ENCODE measurements around the gene ASB3. TPM values are rescaled to one million over a fixed set of nuclear protein-coding genes. Genes with fewer than 3 reads are reported as not detected.
A peak's percentile ranks its signal among the peaks of the same experiment; 100 is the strongest.

ASB3 gene
- polyA plus RNA-seq, 1 donor (not counting 4 experiments of a cell fraction or from before 2014, with no cell fraction given), result 16.6 TPM

DNA sequence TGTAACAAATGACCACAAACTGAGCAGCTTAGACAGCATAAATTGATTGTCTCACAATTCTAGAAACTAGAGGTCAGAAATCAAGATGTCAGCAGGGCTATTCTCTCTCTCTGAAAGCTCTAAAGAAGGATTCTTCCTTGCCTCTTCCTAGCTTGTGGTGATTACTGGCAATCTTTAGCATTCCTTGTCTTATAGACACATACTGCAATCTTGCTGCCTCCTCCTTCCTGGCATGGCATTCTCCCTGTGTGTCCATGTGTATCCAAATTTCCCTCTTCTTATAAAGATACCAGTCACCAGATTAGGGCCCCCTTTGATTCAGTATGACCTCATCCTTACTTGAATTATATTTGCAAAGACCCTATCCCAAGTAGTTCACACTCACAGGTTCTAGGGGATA is 2.3 kb downstream of the ASB3 start:
- dilution Hi-C loops (cut with MboI; ENCODE audit: extremely low pct_ligation_motif_present, low sequenced_read_pairs), result no loop called here
- no peak for FAIRE-seq
- H3K4me2 ChIP-seq (ENCODE audit: control insufficient read depth, extremely low read depth, insufficient read depth, low read depth, low read length), result peak overlapping the region; percentile 95

DNA sequence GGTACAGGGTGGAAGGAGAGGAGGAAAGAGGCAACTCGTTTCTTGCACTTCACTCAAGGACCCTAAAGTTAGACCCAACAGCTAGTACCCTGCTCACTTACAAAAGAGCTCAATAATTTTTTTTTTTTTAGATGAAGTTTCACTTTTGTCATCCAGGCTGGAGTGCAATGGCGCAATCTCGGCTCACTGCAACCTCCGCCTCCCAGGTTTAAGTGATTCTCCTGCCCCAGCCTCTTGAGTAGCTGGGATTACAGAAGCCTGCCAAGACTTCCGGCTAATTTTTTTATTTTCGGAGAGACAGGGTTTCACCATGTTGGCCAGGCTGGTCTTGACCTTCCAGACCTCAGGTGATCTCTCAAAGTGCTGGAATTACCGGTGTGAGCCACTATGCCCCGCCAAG is 4.1 kb downstream of the ASB3 start:
- Histone ChIP-seq H3K4me2 (ENCODE audit: control insufficient read depth, extremely low read depth, insufficient read depth, low read depth, low read length) (no peak overlapping the region), H3K27ac (ENCODE audit: control insufficient read depth, insufficient read depth, low read length) (no peak overlapping the region), H3K9ac (ENCODE audit: control insufficient read depth, extremely low read depth, insufficient read depth, low read length) (no peak overlapping the region), H3K36me3 (ENCODE audit: control insufficient read depth in 2 of 2, extremely low read depth in 1 of 2, insufficient read depth in 2 of 2, low read length in 2 of 2) (no peaks in the 10 kb centered on the region), H3K27me3 (ENCODE audit: control insufficient read depth, extremely low read depth, insufficient read depth, low read length) (no peaks in the 10 kb centered on the region), H2AFZ (ENCODE audit: control insufficient read depth, low read length) (no peak overlapping the region), H3K9me3 (ENCODE audit: control insufficient read depth, low read depth, low read length) (no peaks in the 10 kb centered on the region), H3K4me3 (ENCODE audit: control insufficient read depth in 2 of 3, extremely low read depth in 1 of 3, insufficient read depth in 2 of 3, low read depth in 1 of 3, low read length in 3 of 3) (no peak overlapping the region), H4K20me1 (ENCODE audit: control insufficient read depth, extremely low read depth, insufficient read depth, low read length) (no peaks in the 10 kb centered on the region), H3K79me2 (ENCODE audit: control insufficient read depth, insufficient read depth, low read length) (peaks cover 66% of the 10 kb centered on the region), H3K4me1 (ENCODE audit: control insufficient read depth, extremely low read depth, insufficient read depth, low read length) (peaks cover 20% of the 10 kb centered on the region), H3K9me1 (ENCODE audit: control insufficient read depth, extremely low read depth, insufficient read depth, low read length) (no peaks in the 10 kb centered on the region)
- no peak for FAIRE-seq
- dilution Hi-C loops (cut with MboI; ENCODE audit: extremely low pct_ligation_motif_present, low sequenced_read_pairs), result no loop called here
- no peak for DNase-seq (ENCODE audit: low read depth, low spot score)
- TF ChIP-seq EZH2 (IDR thresholded peaks at IDR 0.05; ENCODE audit: low read length), result no peak
- TF ChIP-seq, protein P1, sequence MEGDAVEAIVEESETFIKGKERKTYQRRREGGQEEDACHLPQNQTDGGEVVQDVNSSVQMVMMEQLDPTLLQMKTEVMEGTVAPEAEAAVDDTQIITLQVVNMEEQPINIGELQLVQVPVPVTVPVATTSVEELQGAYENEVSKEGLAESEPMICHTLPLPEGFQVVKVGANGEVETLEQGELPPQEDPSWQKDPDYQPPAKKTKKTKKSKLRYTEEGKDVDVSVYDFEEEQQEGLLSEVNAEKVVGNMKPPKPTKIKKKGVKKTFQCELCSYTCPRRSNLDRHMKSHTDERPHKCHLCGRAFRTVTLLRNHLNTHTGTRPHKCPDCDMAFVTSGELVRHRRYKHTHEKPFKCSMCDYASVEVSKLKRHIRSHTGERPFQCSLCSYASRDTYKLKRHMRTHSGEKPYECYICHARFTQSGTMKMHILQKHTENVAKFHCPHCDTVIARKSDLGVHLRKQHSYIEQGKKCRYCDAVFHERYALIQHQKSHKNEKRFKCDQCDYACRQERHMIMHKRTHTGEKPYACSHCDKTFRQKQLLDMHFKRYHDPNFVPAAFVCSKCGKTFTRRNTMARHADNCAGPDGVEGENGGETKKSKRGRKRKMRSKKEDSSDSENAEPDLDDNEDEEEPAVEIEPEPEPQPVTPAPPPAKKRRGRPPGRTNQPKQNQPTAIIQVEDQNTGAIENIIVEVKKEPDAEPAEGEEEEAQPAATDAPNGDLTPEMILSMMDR (optimal IDR thresholded peaks at IDR 0.05 in 1 of 3, IDR thresholded peaks at IDR 0.05 in 1 of 3, conservative IDR thresholded peaks at IDR 0.05 in 1 of 3; ENCODE audit: extremely low read depth in 1 of 3, insufficient read depth in 2 of 3, low read length in 3 of 3), result no peak

More for the DNA sequence above, 2.3 kb downstream of the ASB3 start:
- H3K27me3 ChIP-seq (ENCODE audit: control insufficient read depth, extremely low read depth, insufficient read depth, low read length), result no peaks in the 10 kb centered on the region
- no peak overlapping the region for H3K27ac ChIP-seq (ENCODE audit: control insufficient read depth, insufficient read depth, low read length)
- H3K36me3 ChIP-seq (ENCODE audit: control insufficient read depth in 2 of 2, extremely low read depth in 1 of 2, insufficient read depth in 2 of 2, low read length in 2 of 2), result no peaks in the 10 kb centered on the region
- H3K4me3 ChIP-seq (ENCODE audit: control insufficient read depth in 2 of 3, extremely low read depth in 1 of 3, insufficient read depth in 2 of 3, low read depth in 1 of 3, low read length in 3 of 3), result no peak overlapping the region
- TF ChIP-seq, protein P1 (optimal IDR thresholded peaks at IDR 0.05 in 1 of 3, IDR thresholded peaks at IDR 0.05 in 1 of 3, conservative IDR thresholded peaks at IDR 0.05 in 1 of 3; ENCODE audit: extremely low read depth in 1 of 3, insufficient read depth in 2 of 3, low read length in 3 of 3), result no peak
- TF ChIP-seq EZH2 (IDR thresholded peaks at IDR 0.05; ENCODE audit: low read length), result no peak
- H3K9me1 ChIP-seq (ENCODE audit: control insufficient read depth, extremely low read depth, insufficient read depth, low read length), result no peaks in the 10 kb centered on the region
- H3K9ac ChIP-seq (ENCODE audit: control insufficient read depth, extremely low read depth, insufficient read depth, low read length), result no peak overlapping the region
- H4K20me1 ChIP-seq (ENCODE audit: control insufficient read depth, extremely low read depth, insufficient read depth, low read length), result no peaks in the 10 kb centered on the region
- no peak for DNase-seq (ENCODE audit: low read depth, low spot score)
- H3K4me1 ChIP-seq (ENCODE audit: control insufficient read depth, extremely low read depth, insufficient read depth, low read length), result peaks cover 24% of the 10 kb centered on the region
- H3K9me3 ChIP-seq (ENCODE audit: control insufficient read depth, low read depth, low read length), result no peaks in the 10 kb centered on the region
- H3K79me2 ChIP-seq (ENCODE audit: control insufficient read depth, insufficient read depth, low read length), result peaks cover 79% of the 10 kb centered on the region
- H2AFZ ChIP-seq (ENCODE audit: control insufficient read depth, low read length), result no peak overlapping the region

All from keratinocyte (primary cell).